BLaER1 (cell line): ENCODE results near the gene UBE2D3.

Source experiments
- H3K27ac ChIP-seq: shearing (Covaris generic); formaldehyde crosslinking; 2 replicates; pipeline ENCODE4 v1.8.1; 2022
- H3K27me3 ChIP-seq: shearing (Covaris generic); formaldehyde crosslinking; 2 replicates; pipeline ENCODE4 v1.8.1; 2022
- H3K36me3 ChIP-seq: shearing (Covaris generic); formaldehyde crosslinking; 2 replicates; pipeline ENCODE4 v1.8.1; 2022
- H3K4me1 ChIP-seq: shearing (Covaris generic); formaldehyde crosslinking; 2 replicates; pipeline ENCODE4 v1.8.1; 2022
- H3K4me2 ChIP-seq: shearing (Covaris generic); formaldehyde crosslinking; 2 replicates; pipeline ENCODE4 v1.8.1; 2022
- H3K4me3 ChIP-seq: shearing (Covaris generic); formaldehyde crosslinking; 2 replicates; pipeline ENCODE4 v1.8.1; 2022
- H3K9ac ChIP-seq: shearing (Covaris generic); formaldehyde crosslinking; 2 replicates; pipeline ENCODE4 v1.8.1; 2022
- H3K9me3 ChIP-seq: shearing (Covaris generic); formaldehyde crosslinking; 2 replicates; pipeline ENCODE4 v1.8.1; 2022
- H4K20me1 ChIP-seq: shearing (Covaris generic); formaldehyde crosslinking; 2 replicates; pipeline ENCODE4 v1.8.1; 2022
- Cebpa-rat ChIP-seq: shearing (Covaris generic); IDR thresholded peaks from 2 replicates; pipeline ENCODE4 v1.8.1; 2022

UBE2D3 gene

DNA sequence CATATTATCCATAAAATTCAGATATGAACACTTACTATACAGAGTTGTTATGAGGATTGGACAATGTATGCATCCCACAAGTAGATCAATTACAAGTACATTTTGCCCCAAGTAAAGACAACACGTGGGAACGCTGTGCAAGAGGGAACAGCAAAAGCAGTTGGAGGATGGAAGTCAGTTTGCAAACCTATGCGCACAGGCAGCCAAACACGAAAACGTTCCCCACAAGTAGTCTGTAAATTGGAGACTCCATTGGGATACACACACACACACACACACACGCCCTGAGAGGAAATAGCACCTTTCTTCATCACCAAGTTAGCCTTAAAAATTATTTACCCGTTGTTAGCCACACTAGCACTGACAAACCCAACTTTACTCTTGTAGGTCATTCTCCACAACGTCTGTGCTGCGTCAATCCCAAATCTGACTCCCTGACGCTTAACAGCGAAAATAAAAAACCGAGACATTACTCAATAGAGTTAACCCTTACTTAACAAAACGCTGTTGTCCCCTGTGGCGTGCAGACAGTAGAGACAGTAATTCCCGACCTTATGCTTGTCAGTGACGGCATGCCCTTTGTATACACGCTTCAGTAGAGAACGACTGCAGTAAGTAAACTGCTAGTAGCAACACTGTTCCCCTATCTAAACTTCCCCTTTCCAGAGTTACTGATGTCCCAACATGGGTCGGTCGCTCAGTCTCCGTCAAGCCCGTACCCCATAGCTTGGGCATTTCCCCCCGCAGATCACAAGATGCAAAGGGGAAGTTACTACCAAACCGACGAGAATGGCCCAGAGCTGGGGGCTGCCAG is 67.3 kb downstream of the UBE2D3 start:
- peak overlapping the region; percentile 75 for H3K27ac ChIP-seq
- H3K27me3 ChIP-seq = peaks cover 11% of the 10 kb centered on the region; the same call in 1 of the 2 replicates
- no peaks in the 10 kb centered on the region; the same call in 1 of the 2 replicates for H3K36me3 ChIP-seq
- peak overlapping the region; percentile 83 for H3K9ac ChIP-seq
- TF ChIP-seq Cebpa-rat = no peak
- peak overlapping the region; percentile 91 for H3K4me2 ChIP-seq
- H3K4me3 ChIP-seq = peak overlapping the region; percentile 85
- peaks cover 18% of the 10 kb centered on the region for H3K4me1 ChIP-seq
- peaks cover 32% of the 10 kb centered on the region for H4K20me1 ChIP-seq
- peaks cover 11% of the 10 kb centered on the region; the same call in 1 of the 2 replicates for H3K9me3 ChIP-seq

DNA sequence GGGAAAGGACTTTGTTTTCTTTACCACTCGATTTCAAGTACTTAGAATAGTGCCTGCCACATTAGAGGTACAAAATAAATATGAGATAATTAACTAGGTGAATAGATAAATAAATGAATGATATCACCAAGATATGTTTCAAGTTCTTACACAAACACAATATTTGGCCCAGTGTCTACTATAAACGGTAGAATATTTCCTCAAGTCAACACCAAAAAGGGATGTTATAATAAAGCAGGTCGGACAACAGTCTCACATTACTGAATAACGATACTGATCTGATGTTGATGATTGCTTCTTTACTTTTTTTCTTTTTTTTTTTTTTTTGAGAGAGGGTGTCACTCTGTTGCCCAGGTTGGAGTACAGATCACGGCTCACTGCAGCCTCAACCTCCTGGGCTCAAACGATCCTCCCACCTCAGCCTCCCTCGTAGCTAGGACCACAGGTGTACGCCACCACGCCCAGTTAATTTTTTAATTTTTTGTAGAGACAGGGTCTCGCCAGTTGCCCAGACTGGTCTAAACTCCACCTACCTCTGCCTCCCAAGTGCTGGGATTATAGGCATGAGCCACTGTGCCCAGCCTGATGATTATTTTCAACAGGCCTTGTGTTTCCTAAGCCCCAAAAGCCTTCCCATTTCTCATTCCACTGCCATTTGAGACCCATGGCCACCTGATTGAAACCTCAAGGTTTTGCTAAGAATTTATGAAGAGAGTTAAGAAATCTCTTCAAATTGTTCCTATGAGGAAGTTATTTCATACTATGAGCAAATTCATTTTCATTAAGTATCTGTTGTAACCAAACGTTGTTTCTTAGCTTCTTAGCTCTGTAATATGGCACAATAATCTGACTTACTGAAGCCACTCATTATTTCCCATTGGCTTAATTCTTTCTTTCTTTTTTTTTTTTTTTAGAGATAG is 68.8 kb downstream of the UBE2D3 start:
- TF ChIP-seq Cebpa-rat = no peak
- Histone ChIP-seq H3K9ac (no peak overlapping the region), H3K4me2 (peak overlapping the region; percentile 91), H3K9me3 (peaks cover 11% of the 10 kb centered on the region; the same call in 1 of the 2 replicates), H3K36me3 (no peaks in the 10 kb centered on the region; the same call in 1 of the 2 replicates), H3K27ac (no peak overlapping the region), H3K4me1 (peaks cover 18% of the 10 kb centered on the region), H3K27me3 (peaks cover 11% of the 10 kb centered on the region; the same call in 1 of the 2 replicates), H4K20me1 (peaks cover 37% of the 10 kb centered on the region), H3K4me3 (no peak overlapping the region)

DNA sequence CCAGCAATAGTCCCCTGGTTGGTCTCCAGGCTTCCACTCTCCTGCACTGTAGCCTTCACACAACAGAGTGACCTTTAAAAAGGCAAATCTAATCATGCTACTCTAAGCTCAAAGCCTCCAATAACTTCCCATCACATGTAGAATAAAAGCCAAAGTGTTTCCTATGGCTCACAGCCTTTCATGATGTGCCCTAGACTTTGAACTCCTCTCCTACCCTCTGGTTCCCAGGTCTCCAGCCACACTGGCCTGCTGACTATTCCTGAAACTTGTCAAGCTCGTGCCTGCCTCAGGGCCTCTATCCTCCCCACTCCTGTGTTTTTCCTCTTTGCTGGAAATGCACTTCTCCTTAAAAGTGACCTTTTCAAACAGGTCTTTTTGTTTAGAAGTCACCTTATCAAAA is 69.7 kb downstream of the UBE2D3 start:
- H3K4me1 ChIP-seq = peaks cover 18% of the 10 kb centered on the region
- no peak overlapping the region for H3K4me2 ChIP-seq
- H3K27ac ChIP-seq = no peak overlapping the region
- peaks cover 38% of the 10 kb centered on the region for H4K20me1 ChIP-seq
- peaks cover 11% of the 10 kb centered on the region; the same call in 1 of the 2 replicates for H3K9me3 ChIP-seq
- H3K9ac ChIP-seq = no peak overlapping the region
- H3K36me3 ChIP-seq = no peaks in the 10 kb centered on the region; the same call in 1 of the 2 replicates
- H3K27me3 ChIP-seq = peaks cover 11% of the 10 kb centered on the region; the same call in 1 of the 2 replicates
- no peak overlapping the region for H3K4me3 ChIP-seq
- no peak for TF ChIP-seq Cebpa-rat

DNA sequence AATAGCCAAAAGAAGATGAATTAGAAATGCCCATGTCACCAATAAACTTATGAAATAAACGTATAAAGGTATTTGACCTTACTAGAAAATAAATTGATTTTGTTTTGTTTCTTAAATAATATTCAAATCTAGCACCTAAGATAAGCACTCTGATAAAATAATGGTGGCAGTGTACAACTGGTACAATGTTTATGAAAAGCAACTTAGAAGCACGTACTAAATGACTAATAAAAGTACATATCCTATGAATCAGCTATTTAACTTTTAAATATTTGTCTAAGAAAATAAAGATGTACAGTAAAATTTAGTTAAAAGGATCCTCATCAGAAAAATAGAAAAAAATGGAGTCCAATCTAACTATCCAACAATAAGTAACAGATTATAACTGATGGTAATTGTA is 73.3 kb downstream of the UBE2D3 start:
- Histone ChIP-seq H3K4me1 (peaks cover 3% of the 10 kb centered on the region), H3K27ac (no peak overlapping the region), H3K4me3 (no peak overlapping the region), H3K36me3 (peaks cover 21% of the 10 kb centered on the region), H3K27me3 (no peaks in the 10 kb centered on the region), H3K9ac (no peak overlapping the region), H3K4me2 (no peak overlapping the region), H3K9me3 (peaks cover 11% of the 10 kb centered on the region; the same call in 1 of the 2 replicates), H4K20me1 (peaks cover 54% of the 10 kb centered on the region)
- no peak for TF ChIP-seq Cebpa-rat

DNA sequence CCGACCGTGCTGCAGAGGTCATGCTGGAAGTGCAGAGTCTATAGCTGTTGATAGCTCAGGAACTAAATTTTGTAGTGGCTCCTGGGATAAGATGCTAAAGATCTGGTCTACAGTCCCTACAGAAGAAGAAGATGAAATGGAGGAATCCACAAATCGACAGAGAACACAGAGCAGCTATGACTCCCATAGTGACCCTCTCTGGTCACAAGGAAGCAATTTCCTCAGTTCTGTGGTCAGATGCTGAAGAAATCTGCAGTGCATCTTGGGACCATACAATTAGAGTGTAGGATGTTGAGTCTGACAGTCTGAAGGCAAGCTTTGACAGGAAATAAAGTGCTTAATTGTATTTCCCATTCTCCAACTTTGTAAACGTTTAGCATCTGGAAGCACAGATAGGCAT is 75.4 kb downstream of the UBE2D3 start:
- peaks cover 40% of the 10 kb centered on the region for H3K36me3 ChIP-seq
- no peak overlapping the region for H3K4me2 ChIP-seq
- no peak overlapping the region for H3K9ac ChIP-seq
- H3K4me1 ChIP-seq = no peaks in the 10 kb centered on the region
- H3K27me3 ChIP-seq = no peaks in the 10 kb centered on the region
- H3K27ac ChIP-seq = no peak overlapping the region
- H4K20me1 ChIP-seq = peaks cover 47% of the 10 kb centered on the region
- no peak for TF ChIP-seq Cebpa-rat
- peaks cover 9% of the 10 kb centered on the region; the same call in 1 of the 2 replicates for H3K9me3 ChIP-seq
- no peak overlapping the region for H3K4me3 ChIP-seq
